ENCODE results near the gene SERPINB1.
"Not testable (repeated sequence)": the region's sequence is repeated elsewhere in the genome, so short reads cannot be mapped to it uniquely, and the experiment has no call there.

SERPINB1 gene

DNA sequence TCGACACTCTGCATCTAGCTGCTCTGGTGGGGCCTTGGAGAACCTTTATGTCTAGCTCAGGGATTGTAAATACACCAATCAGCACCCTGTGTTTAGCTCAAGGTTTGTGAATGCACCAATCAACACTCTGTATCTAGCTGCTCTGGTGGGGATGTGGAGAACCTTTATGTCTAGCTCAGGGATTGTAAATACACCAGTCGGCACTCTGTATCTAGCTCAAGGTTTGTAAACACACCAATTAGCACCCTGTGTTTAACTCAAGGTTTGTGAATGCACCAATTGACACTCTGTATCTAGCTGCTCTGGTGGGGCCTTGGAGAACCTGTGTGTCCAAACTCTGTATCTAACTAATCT lies 19.0 kb upstream of the SERPINB1 start:
- DNase-seq, H3K27me3 Mint-ChIP-seq, H3K4me3 Mint-ChIP-seq: not testable (repeated sequence)
- H3K4me1 Mint-ChIP-seq, result peaks cover 90% of the 10 kb centered on the region
- CTCF ChIA-PET, result interaction anchor here (0.6 to 2.7 kb wide), 3 partner anchors 14 to 28 kb away, joined by 3 to 11 read pairs (median 3); no protein-coding TSS in a partner anchor
- peaks cover 39% of the 10 kb centered on the region for H3K36me3 Mint-ChIP-seq
- H3K27ac Mint-ChIP-seq, result peak overlapping the region; percentile 91
- peaks cover 10% of the 10 kb centered on the region for H3K9me3 Mint-ChIP-seq

DNA sequence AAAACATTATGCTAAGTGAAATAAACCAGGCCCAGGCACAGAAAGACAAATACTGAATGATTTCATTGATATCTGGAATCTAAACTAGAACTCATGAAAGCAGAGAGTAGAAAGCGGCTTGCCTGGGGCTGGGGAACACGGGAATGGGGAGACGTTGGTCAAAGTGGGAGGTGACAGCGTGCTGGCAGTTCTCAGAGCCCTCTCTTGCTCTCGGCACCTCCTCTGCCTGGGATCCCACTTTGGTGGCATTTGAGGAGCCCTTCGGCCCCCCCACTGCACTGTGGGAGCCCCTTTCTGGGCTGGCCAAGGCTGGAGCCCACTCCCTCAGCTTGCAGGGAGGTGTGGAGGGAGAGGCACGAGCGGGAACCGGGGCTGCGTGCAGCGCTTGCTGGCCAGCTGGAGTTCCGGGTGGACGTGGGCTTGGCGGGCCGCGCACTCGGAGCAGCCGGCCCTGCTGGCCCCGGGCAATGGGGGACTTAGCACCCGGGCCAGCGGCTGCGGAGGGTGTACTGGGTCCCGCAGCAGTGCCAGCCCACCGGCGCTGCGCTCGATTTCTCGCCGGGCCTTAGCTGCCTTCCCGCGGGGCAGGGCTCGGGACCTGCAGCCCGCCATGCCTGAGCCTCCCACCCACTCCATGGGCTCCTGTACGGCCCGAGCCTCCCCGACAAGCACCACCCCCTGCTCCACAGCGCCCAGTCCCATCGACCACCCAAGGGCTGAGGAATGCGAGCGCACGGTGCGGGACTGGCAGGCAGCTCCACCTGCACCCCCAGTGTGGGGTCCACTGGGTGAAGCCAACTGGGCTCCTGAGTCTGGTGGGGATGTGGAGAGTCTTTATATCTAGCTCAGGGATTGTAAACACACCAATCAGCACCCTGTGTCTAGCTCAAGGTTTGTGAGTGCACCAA lies 18.4 kb upstream of the SERPINB1 start:
- Mint-ChIP-seq H3K36me3 (peaks cover 42% of the 10 kb centered on the region), H3K27ac (peak overlapping the region; percentile 99), H3K4me3 (peak overlapping the region; percentile 73), H3K9me3 (peaks cover 10% of the 10 kb centered on the region), H3K4me1 (peaks cover 92% of the 10 kb centered on the region)
- DNase-seq, H3K27me3 Mint-ChIP-seq: not testable (repeated sequence)
- CTCF ChIA-PET, result interaction anchor here (2.7 kb wide), 1 partner anchor 14 kb away, joined by 11 read pairs; no protein-coding TSS in a partner anchor

DNA sequence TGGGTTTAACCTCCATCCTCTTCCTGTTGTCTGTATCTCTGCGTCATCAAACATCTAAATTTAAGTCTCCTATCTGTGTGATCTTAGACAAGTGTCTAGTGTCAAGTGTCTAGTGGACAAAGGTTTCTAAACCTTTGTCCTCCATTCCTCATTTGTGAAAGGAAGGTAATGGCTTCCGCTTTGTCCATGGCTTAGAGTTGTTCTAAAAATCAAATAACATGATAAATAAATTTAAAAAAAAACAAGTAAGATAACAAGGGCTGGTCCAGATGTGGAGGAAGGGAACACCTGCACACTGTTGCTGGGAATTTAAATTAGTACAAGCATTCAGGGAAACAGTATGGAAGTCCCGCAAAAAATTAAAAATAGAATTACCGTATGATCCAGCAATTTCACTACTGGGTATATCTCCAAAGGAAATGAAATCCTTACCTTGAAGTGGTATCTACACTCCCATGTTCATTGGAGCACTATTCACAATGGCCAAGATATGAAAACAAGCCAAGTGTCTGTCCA lies 17.6 kb upstream of the SERPINB1 start:
- peak overlapping the region; percentile 99 for H3K27ac Mint-ChIP-seq
- peaks cover 94% of the 10 kb centered on the region for H3K4me1 Mint-ChIP-seq
- H3K36me3 Mint-ChIP-seq, result peaks cover 46% of the 10 kb centered on the region

DNA sequence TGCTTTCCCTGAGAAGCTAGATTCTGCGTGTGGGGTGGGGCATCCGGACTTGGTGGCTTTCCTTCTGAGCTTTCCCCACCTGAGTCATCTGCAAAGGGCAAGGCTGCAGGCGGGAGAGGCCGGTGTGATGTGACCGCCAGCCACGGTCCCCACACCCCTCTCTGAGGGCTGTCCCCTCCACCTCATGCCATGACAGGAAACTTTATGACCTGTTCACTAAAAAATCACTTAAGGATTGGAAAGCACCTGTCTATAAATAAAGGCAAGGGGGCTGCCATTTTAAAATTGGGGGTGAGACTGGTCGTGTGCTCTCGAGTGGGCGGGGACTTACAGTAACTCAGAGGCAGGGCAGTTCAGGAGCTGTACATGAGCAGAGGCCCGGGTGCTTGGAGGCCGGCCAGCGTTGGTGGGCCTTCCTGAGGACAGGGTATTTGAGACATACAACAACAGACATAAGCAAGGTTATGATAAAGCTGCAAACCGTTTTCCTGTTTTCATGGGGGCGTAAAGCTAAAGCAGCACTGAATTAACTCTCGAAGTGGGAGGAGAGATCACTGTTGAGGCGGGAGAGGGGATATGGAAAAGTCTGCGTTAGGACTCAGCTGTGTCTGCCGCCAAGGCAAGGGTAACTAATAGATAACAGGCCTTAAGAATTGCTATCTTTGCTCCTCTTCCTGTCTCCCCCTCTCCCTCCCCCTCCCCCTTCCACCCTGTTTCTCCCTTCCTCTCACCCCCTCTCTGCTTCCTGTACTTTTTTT lies 16.1 kb upstream of the SERPINB1 start:
- H3K9me3 Mint-ChIP-seq, result peaks cover 10% of the 10 kb centered on the region
- peaks cover 96% of the 10 kb centered on the region for H3K4me1 Mint-ChIP-seq
- peak overlapping the region; percentile 99 for H3K27ac Mint-ChIP-seq
- peaks cover 39% of the 10 kb centered on the region for H3K36me3 Mint-ChIP-seq
- H3K4me3 Mint-ChIP-seq, result peak overlapping the region; percentile 73
- H3K27me3 Mint-ChIP-seq, result no peaks in the 10 kb centered on the region
- DNase-seq, result peak; percentile 78
- CTCF ChIA-PET, result interaction anchor here (0.8 to 1.8 kb wide), 11 partner anchors 11 to 255 kb away, joined by 3 to 9 read pairs (median 3); no protein-coding TSS in a partner anchor

More for the DNA sequence above, 17.6 kb upstream of the SERPINB1 start:
- peak overlapping the region; percentile 73 for H3K4me3 Mint-ChIP-seq
- no peak for DNase-seq
- H3K27me3 Mint-ChIP-seq, result no peaks in the 10 kb centered on the region
- H3K9me3 Mint-ChIP-seq, result peaks cover 10% of the 10 kb centered on the region
- CTCF ChIA-PET, result interaction anchor here (1.8 kb wide), 3 partner anchors 10 to 19 kb away, joined by 5 to 9 read pairs (median 5); no protein-coding TSS in a partner anchor

DNA sequence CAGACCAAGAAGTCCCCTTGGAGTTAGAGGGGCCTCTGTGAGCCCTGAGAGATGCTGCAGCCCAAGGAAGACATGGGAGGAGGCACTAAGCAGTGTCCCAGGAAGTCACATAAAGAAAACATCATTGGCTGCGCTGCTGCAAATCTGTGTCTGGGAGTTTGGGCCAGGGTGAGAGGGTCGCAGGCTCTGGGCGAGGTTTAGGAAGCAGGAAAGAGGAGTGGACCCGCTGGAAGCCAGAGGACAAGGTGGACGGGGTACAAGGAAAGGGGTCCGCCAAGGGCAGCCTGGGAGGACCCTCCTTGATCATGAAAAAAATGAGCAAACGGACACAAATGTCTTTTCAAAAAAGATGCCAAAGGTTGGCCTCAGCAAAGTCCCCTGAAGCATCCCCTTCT lies 15.5 kb upstream of the SERPINB1 start:
- CTCF ChIA-PET, result interaction anchor here (0.8 to 1.8 kb wide), 7 partner anchors 10 to 256 kb away, joined by 3 to 9 read pairs (median 3); no protein-coding TSS in a partner anchor
- H3K4me3 Mint-ChIP-seq, result peak overlapping the region; percentile 73
- peaks cover 6% of the 10 kb centered on the region for H3K9me3 Mint-ChIP-seq
- no peak for DNase-seq
- H3K36me3 Mint-ChIP-seq, result peaks cover 34% of the 10 kb centered on the region
- no peaks in the 10 kb centered on the region for H3K27me3 Mint-ChIP-seq
- peak overlapping the region; percentile 99 for H3K27ac Mint-ChIP-seq
- peaks cover 96% of the 10 kb centered on the region for H3K4me1 Mint-ChIP-seq

DNA sequence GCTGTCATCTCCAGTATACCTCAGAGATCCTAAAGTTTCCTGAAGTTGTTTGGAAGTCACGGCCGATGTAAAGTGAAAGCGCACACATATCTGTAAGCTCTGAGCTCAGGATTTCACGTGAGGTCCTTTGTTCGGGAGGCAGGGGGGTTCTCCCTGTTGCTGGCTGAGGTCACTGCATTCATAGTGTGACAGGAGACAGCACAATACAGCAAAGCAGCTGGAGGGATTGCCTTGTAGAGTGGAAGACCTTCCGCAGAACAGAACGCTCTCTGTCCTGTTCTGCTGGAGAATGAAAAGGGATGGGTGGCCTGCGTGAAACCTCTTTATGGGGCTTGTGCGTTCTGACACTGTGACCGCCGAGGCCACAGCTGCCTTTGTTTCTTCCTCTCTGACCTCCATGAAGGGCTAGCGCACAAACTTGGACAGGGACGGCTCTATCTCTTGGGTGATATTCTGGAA lies 13.4 kb upstream of the SERPINB1 start:
- Mint-ChIP-seq H3K36me3 (peaks cover 17% of the 10 kb centered on the region), H3K4me1 (peaks cover 84% of the 10 kb centered on the region), H3K27me3 (no peaks in the 10 kb centered on the region), H3K27ac (peak overlapping the region; percentile 89), H3K4me3 (peak overlapping the region; percentile 48), H3K9me3 (no peaks in the 10 kb centered on the region)
- CTCF ChIA-PET, result interaction anchor here (0.7 to 1.9 kb wide), 7 partner anchors 9 to 135 kb away, joined by 3 to 11 read pairs (median 5); no protein-coding TSS in a partner anchor
- DNase-seq, result no peak

DNA sequence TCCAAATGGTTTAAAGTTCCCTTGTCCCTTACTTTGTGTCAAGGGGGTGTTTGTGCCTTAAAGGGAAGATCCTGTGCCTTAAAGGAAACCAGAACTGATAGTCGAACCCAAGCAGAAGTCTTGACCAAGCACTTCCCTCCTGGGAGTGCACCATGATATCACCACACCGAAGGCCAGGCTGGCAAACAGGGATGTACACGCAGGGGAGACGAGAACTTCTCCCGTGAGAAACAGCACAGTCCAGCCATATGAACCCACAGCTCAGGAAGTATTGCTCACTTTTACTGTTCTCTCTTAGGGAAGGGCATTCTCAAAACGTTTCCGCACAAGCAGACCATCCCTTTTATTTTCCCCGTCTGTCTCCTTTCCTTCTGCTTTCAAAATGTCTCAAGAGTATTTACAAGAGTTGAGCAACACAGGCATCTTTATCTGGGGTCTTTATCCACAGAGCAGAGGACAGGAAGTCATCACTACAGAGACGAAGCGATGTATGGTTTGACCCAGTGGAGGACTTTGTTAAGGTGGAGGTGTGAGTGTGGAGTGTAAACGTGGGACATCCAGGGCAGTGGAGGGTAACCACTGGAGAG lies 12.8 kb upstream of the SERPINB1 start:
- Mint-ChIP-seq H3K36me3 (peaks cover 14% of the 10 kb centered on the region), H3K27ac (peak overlapping the region; percentile 89), H3K9me3 (no peaks in the 10 kb centered on the region), H3K4me3 (peak overlapping the region; percentile 48), H3K27me3 (no peaks in the 10 kb centered on the region), H3K4me1 (peaks cover 79% of the 10 kb centered on the region)
- CTCF ChIA-PET, result interaction anchor here (1.0 to 1.9 kb wide), 5 partner anchors 8 to 82 kb away, joined by 4 to 11 read pairs (median 7); no protein-coding TSS in a partner anchor
- DNase-seq, result no peak

DNA sequence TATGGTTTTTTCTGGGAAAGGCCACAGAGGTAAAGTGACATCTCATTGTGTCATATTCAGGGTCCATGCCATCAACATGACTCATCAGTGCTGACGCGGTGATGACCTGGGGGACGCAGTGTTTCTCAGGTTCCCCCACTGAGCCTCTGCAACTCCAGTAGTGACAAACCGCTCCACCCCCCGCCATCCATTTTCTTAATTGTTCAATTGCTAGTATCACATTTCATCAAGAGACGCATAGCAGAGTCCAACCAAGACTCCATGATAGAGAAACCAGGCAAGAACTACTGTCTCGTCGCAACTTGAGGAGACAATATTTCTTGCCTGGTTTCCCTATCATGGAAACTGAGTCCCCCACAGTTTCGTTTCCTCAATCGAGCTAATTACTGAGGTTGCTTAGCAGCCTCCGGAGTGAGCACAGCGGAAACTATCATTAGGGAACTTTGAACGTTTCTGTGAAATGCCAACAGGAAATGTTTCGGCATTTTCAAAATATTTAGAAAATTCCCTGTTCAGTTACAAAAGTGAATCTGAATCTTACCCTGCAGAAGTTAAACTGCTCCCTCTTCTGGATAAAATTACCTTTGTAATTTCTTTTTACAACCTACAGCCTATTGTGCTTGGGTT lies 12.2 kb upstream of the SERPINB1 start:
- peak; percentile 69 for DNase-seq
- peaks cover 16% of the 10 kb centered on the region for H3K36me3 Mint-ChIP-seq
- CTCF ChIA-PET, result interaction anchor here (1.2 to 1.5 kb wide), 3 partner anchors 60 to 77 kb away, joined by 3 to 5 read pairs (median 4); no protein-coding TSS in a partner anchor
- H3K9me3 Mint-ChIP-seq, result peaks cover 3% of the 10 kb centered on the region
- peaks cover 77% of the 10 kb centered on the region for H3K4me1 Mint-ChIP-seq
- H3K4me3 Mint-ChIP-seq, result peak overlapping the region; percentile 48
- peak overlapping the region; percentile 89 for H3K27ac Mint-ChIP-seq
- no peaks in the 10 kb centered on the region for H3K27me3 Mint-ChIP-seq

DNA sequence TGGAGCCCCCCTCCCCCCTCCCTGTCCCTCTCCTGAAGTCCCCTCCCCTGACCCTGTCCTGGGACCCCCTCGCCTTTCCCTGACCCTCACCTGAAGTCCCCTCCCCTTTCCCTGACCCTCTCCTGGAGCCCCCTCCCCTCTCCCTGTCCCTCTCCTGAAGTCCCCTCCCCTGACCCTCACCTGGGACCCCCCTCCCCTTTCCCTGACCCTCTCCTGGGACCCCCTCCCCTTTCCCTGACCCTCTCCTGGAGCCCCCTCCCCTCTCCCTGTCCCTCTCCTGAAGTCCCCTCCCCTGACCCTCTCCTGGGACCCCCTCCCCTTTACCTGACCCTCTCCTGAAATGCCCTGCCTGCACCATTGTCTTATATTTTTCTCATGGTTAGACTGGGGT lies 11.7 kb upstream of the SERPINB1 start:
- H3K27me3 Mint-ChIP-seq, H3K9me3 Mint-ChIP-seq, H3K4me3 Mint-ChIP-seq, DNase-seq: not testable (repeated sequence)
- peaks cover 18% of the 10 kb centered on the region for H3K36me3 Mint-ChIP-seq
- peaks cover 77% of the 10 kb centered on the region for H3K4me1 Mint-ChIP-seq
- peak overlapping the region; percentile 89 for H3K27ac Mint-ChIP-seq
- CTCF ChIA-PET, result interaction anchor here (1.2 to 1.5 kb wide), 3 partner anchors 61 to 78 kb away, joined by 3 to 5 read pairs (median 4); no protein-coding TSS in a partner anchor

DNA sequence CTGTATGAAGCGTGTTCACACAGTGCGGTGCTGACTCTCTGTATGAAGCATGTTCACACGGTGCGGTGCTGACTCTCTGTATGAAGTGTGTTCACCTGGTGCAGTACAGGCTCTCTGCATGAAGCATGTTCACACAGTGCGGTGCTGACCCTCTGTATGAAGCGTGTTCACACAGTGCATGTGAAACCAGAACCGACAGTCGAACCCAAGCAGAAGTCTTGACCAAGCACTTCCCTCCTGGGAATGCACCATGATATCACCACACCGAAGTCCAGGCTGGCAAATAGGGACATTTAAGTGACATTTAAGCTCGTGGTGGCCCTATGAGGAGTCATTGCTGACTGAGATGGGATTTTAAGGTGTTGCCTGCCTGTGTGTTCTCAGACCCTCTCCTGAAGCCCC lies 11.3 kb upstream of the SERPINB1 start:
- Mint-ChIP-seq H3K4me3 (no peak overlapping the region), H3K27ac (peak overlapping the region; percentile 54)

DNA sequence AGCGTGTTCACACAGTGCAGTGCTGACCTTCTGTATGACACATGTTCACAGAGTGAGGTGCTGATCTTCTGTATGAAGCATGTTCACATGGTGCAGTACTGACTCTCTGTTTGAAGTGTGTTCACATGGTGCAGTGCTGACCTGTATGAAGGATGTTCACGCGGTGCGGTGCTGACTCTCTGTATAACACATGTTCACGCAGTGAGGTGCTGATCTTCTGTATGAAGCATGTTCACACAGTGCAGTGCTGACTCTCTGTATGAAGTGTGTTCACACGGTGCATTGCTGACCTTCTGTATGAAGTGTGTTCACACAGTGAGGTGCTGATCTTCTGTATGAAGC lies 10.8 kb upstream of the SERPINB1 start:
- Mint-ChIP-seq H3K4me1 (peaks cover 74% of the 10 kb centered on the region), H3K4me3 (no peak overlapping the region)
- CTCF ChIA-PET, result interaction anchor here (1.5 kb wide), 1 partner anchor 62 kb away, joined by 3 read pairs; no protein-coding TSS in a partner anchor

More for the DNA sequence above, 11.3 kb upstream of the SERPINB1 start:
- peaks cover 77% of the 10 kb centered on the region for H3K4me1 Mint-ChIP-seq
- DNase-seq, result no peak
- CTCF ChIA-PET, result interaction anchor here (1.2 to 1.5 kb wide), 2 partner anchors 61 to 62 kb away, joined by 3 to 4 read pairs; no protein-coding TSS in a partner anchor
- H3K9me3 Mint-ChIP-seq, result peaks cover 4% of the 10 kb centered on the region
- peaks cover 23% of the 10 kb centered on the region for H3K36me3 Mint-ChIP-seq
- H3K27me3 Mint-ChIP-seq, result no peaks in the 10 kb centered on the region

DNA sequence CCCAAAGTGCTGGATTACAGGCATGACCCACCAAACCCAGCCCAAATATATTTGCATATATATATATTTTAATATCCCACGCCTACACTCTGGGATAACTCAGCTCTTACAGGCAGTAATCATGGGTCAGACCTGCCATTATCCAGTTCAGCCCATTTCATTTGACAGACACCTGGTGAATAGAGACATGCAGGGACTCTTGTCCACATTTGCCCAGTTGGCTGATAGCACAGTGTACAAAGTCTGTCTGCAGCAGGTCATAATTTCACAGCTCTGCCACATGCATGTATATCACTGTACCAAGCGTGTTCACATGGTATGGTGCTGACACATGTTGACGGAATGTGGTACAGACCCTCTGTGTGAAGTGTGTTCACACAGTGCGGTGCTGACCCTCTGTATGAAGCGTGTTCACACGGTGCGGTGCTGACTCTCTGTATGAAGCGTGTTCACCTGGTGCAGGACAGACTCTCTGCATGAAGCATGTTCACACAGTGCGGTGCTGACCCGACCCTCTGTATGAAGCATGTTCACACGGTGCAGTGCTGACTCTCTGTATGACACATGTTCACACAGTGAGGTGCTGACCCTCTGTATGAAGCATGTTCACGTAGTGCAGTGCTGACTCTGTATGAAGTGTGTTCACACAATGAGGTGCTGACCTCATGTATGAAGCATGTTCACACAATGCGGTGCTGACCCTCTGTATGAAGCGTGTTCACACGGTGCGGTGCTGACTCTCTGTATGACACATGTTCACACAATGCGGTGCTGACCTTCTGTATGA lies 10.3 kb upstream of the SERPINB1 start:
- Mint-ChIP-seq H3K4me1 (peaks cover 72% of the 10 kb centered on the region), H3K27ac (no peak overlapping the region), H3K4me3 (no peak overlapping the region), H3K27me3 (no peaks in the 10 kb centered on the region), H3K9me3 (peaks cover 4% of the 10 kb centered on the region), H3K36me3 (peaks cover 25% of the 10 kb centered on the region)
- DNase-seq, result no peak
- CTCF ChIA-PET, result interaction anchor here (0.9 to 2.8 kb wide), 4 partner anchors 61 to 137 kb away, joined by 3 to 7 read pairs (median 4); no protein-coding TSS in a partner anchor

More for the DNA sequence above, 10.8 kb upstream of the SERPINB1 start:
- no peak for DNase-seq
- peaks cover 23% of the 10 kb centered on the region for H3K36me3 Mint-ChIP-seq
- no peaks in the 10 kb centered on the region for H3K27me3 Mint-ChIP-seq
- H3K9me3 Mint-ChIP-seq, result peaks cover 4% of the 10 kb centered on the region
- no peak overlapping the region for H3K27ac Mint-ChIP-seq
